Measurements from ENCODE around the gene GPR12.

- no peak for TF ChIP-seq POLR2A (IDR thresholded peaks at IDR 0.05; ENCODE audit: low read length)
- TF ChIP-seq GATA1 (IDR thresholded peaks at IDR 0.05; ENCODE audit: low read depth, low read length) = no peak
Observed at GRCh38 chr13:26735677-26736076, 24.9 kb downstream of the GPR12 start.

Data from erythroblast (primary cell).